ENCODE measurements around the gene DNAI1.

Gene DNAI1

GRCh38 chr9:34485822-34486221, 27.2 kb downstream of the DNAI1 start:
- in situ Hi-C loops (cut with MboI; ENCODE audit: low sequenced_read_pairs), result no loop called here

GRCh38 chr9:34486572-34486971, 28.0 kb downstream of the DNAI1 start:
- in situ Hi-C loops (cut with MboI; ENCODE audit: low sequenced_read_pairs), result no loop called here

GRCh38 chr9:34490360-34490759, 31.8 kb downstream of the DNAI1 start:
- in situ Hi-C loops (cut with MboI; ENCODE audit: low sequenced_read_pairs), result loop anchor here (10.0 kb wide), 1 partner anchor 46 kb away; no protein-coding TSS in a partner anchor

- in situ Hi-C loops (cut with MboI; ENCODE audit: low sequenced_read_pairs), result loop anchor here (10.0 kb wide), 1 partner anchor 46 kb away; no protein-coding TSS in a partner anchor
Observed at GRCh38 chr9:34490760-34491159, 32.2 kb downstream of the DNAI1 start.

GRCh38 chr9:34491596-34491995, 33.0 kb downstream of the DNAI1 start:
- in situ Hi-C loops (cut with MboI; ENCODE audit: low sequenced_read_pairs), result loop anchor here (10.0 kb wide), 1 partner anchor 47 kb away; no protein-coding TSS in a partner anchor

GRCh38 chr9:34492051-34492450, 33.4 kb downstream of the DNAI1 start:
- in situ Hi-C loops (cut with MboI; ENCODE audit: low sequenced_read_pairs), result loop anchor here (10.0 kb wide), 1 partner anchor 47 kb away; no protein-coding TSS in a partner anchor

- in situ Hi-C loops (cut with MboI; ENCODE audit: low sequenced_read_pairs), result loop anchor here (10.0 kb wide), 1 partner anchor 49 kb away; no protein-coding TSS in a partner anchor
Observed at GRCh38 chr9:34493972-34494535, 35.4 kb downstream of the DNAI1 start.

GRCh38 chr9:34496149-34496712, 37.6 kb downstream of the DNAI1 start:
- in situ Hi-C loops (cut with MboI; ENCODE audit: low sequenced_read_pairs), result loop anchor here (10.0 kb wide), 1 partner anchor 51 kb away; no protein-coding TSS in a partner anchor

GRCh38 chr9:34498553-34498952, 39.9 kb downstream of the DNAI1 start:
- in situ Hi-C loops (cut with MboI; ENCODE audit: low sequenced_read_pairs), result loop anchor here (10.0 kb wide), 1 partner anchor 54 kb away; no protein-coding TSS in a partner anchor

- in situ Hi-C loops (cut with MboI; ENCODE audit: low sequenced_read_pairs), result loop anchor here (10.0 kb wide), 1 partner anchor 54 kb away; no protein-coding TSS in a partner anchor
Observed at GRCh38 chr9:34499076-34499475, 40.5 kb downstream of the DNAI1 start.

GRCh38 chr9:34500623-34501267, 42.1 kb downstream of the DNAI1 start:
- in situ Hi-C loops (cut with MboI; ENCODE audit: low sequenced_read_pairs), result no loop called here

GRCh38 chr9:34501372-34501771, 42.8 kb downstream of the DNAI1 start:
- in situ Hi-C loops (cut with MboI; ENCODE audit: low sequenced_read_pairs), result no loop called here

- in situ Hi-C loops (cut with MboI; ENCODE audit: low sequenced_read_pairs), result no loop called here
Observed at GRCh38 chr9:34501889-34502425, 43.4 kb downstream of the DNAI1 start.

GRCh38 chr9:34502471-34502870, 43.9 kb downstream of the DNAI1 start:
- in situ Hi-C loops (cut with MboI; ENCODE audit: low sequenced_read_pairs), result no loop called here

- in situ Hi-C loops (cut with MboI; ENCODE audit: low sequenced_read_pairs), result no loop called here
Observed at GRCh38 chr9:34502891-34503290, 44.3 kb downstream of the DNAI1 start.

- in situ Hi-C loops (cut with MboI; ENCODE audit: low sequenced_read_pairs), result no loop called here
Observed at GRCh38 chr9:34503406-34503805, 44.8 kb downstream of the DNAI1 start.

GRCh38 chr9:34505370-34506120, 46.9 kb downstream of the DNAI1 start:
- in situ Hi-C loops (cut with MboI; ENCODE audit: low sequenced_read_pairs), result no loop called here

- in situ Hi-C loops (cut with MboI; ENCODE audit: low sequenced_read_pairs), result no loop called here
Observed at GRCh38 chr9:34506623-34507022, 48.0 kb downstream of the DNAI1 start.

GRCh38 chr9:34507556-34507955, 49.0 kb downstream of the DNAI1 start:
- in situ Hi-C loops (cut with MboI; ENCODE audit: low sequenced_read_pairs), result no loop called here

GRCh38 chr9:34507966-34508365, 49.4 kb downstream of the DNAI1 start:
- in situ Hi-C loops (cut with MboI; ENCODE audit: low sequenced_read_pairs), result no loop called here

GRCh38 chr9:34508463-34508862, 49.9 kb downstream of the DNAI1 start:
- in situ Hi-C loops (cut with MboI; ENCODE audit: low sequenced_read_pairs), result no loop called here

Measured in HL-60/S4 treated with phorbol 12-myristate 13-acetate at 8.2 ng/mL for 4 days and 3 days (cell line).